ENCODE measurements around the gene CC2D1B. TPM values are rescaled to one million over a fixed set of nuclear protein-coding genes. Genes with fewer than 3 reads are reported as not detected.

Gene CC2D1B
- total and polyA plus RNA-seq, 8 donors: 23.6 to 49.1 (median 29.2) TPM

- intact Hi-C loops (cut with DNase I): no loop called here
- H3K4me1 ChIP-seq: peaks cover 14 to 33% of the 10 kb centered on the region in 2 donors
- TF ChIP-seq CTCF (IDR thresholded peaks at IDR 0.05): peak; percentile 14 to 34
- peaks cover 1 to 31% of the 10 kb centered on the region in 2 donors for H3K36me3 ChIP-seq
- DNase-seq: peak; percentile 96 to 98 (median 97)
- H3K9me3 ChIP-seq: no peaks in the 10 kb centered on the region
- peak within 1 kb of the TSS; percentile 89 to 93 for H3K27ac ChIP-seq
- H3K4me3 ChIP-seq: peak within 1 kb of the TSS; percentile 93 to 95
- peak; percentile 99 for ATAC-seq
- no peaks in the 10 kb centered on the region for H3K27me3 ChIP-seq
These were observed 38.3 kb upstream of the CC2D1B start, which contains the start of the genes ORC1 and PRPF38A for GRCh38 chr1:52404116-52404974. ORC1 (minus strand) TSS chr1:52404423; CDS start chr1:52402223, 2,200 bp downstream. PRPF38A (plus strand) TSS chr1:52404602; CDS start chr1:52404750, 148 bp downstream.

- TF ChIP-seq CTCF (IDR thresholded peaks at IDR 0.05): no peak
- Histone ChIP-seq H3K27me3 (no peaks in the 10 kb centered on the region), H3K4me1 (peaks cover 14 to 33% of the 10 kb centered on the region in 2 donors), H3K4me3 (peak overlapping the region; percentile 93 to 95), H3K36me3 (peaks cover 0 to 24% of the 10 kb centered on the region in 2 donors), H3K9me3 (no peaks in the 10 kb centered on the region), H3K27ac (peak overlapping the region in 1 of 2 donors; percentile 93)
- peak; percentile 31 for ATAC-seq
- peak in 2 of 4 donors; percentile 16 to 41 for DNase-seq
- intact Hi-C loops (cut with DNase I): no loop called here
These were observed 37.6 kb upstream of the CC2D1B start for GRCh38 chr1:52403566-52404115.

- Histone ChIP-seq H3K36me3 (peaks cover 0 to 16% of the 10 kb centered on the region in 2 donors), H3K4me3 (no peak overlapping the region), H3K27ac (no peak overlapping the region), H3K9me3 (no peaks in the 10 kb centered on the region), H3K4me1 (peaks cover 14 to 33% of the 10 kb centered on the region in 2 donors), H3K27me3 (no peaks in the 10 kb centered on the region)
- no peak for DNase-seq
- intact Hi-C loops (cut with DNase I): no loop called here
- TF ChIP-seq CTCF (IDR thresholded peaks at IDR 0.05): no peak
- ATAC-seq: no peak
These were observed 36.8 kb upstream of the CC2D1B start for GRCh38 chr1:52402860-52403240.

- peaks cover 4 to 12% of the 10 kb centered on the region in 2 donors for H3K4me1 ChIP-seq
- no peak overlapping the region for H3K27ac ChIP-seq
- ATAC-seq: no peak
- no peak overlapping the region for H3K4me3 ChIP-seq
- H3K36me3 ChIP-seq: peaks cover 0 to 11% of the 10 kb centered on the region in 2 donors
- TF ChIP-seq CTCF (IDR thresholded peaks at IDR 0.05): no peak
- H3K27me3 ChIP-seq: no peaks in the 10 kb centered on the region
- no peak for DNase-seq
- intact Hi-C loops (cut with DNase I): no loop called here
- no peaks in the 10 kb centered on the region for H3K9me3 ChIP-seq
These were observed 34.1 kb upstream of the CC2D1B start for GRCh38 chr1:52400131-52400530.

GRCh38 chr1:52399629-52400028, 33.6 kb upstream of the CC2D1B start:
- no peaks in the 10 kb centered on the region for H3K27me3 ChIP-seq
- ATAC-seq: no peak
- no peak overlapping the region for H3K27ac ChIP-seq
- intact Hi-C loops (cut with DNase I): no loop called here
- H3K4me3 ChIP-seq: no peak overlapping the region
- peaks cover 4 to 10% of the 10 kb centered on the region in 2 donors for H3K4me1 ChIP-seq
- no peaks in the 10 kb centered on the region for H3K9me3 ChIP-seq
- peaks cover 0 to 13% of the 10 kb centered on the region in 2 donors for H3K36me3 ChIP-seq
- no peak for DNase-seq
- TF ChIP-seq CTCF (IDR thresholded peaks at IDR 0.05): no peak
